Endothelial cell of umbilical vein (primary cell): ENCODE results near the gene UBXN1. TPM values are rescaled to one million over a fixed set of nuclear protein-coding genes. Genes with fewer than 3 reads are reported as not detected.
"Not testable (repeated sequence)": the region's sequence is repeated elsewhere in the genome, so short reads cannot be mapped to it uniquely, and the experiment has no call there.

ENCODE experiments used
- BruUV-seq: library from RNA; stranded (reverse); fragments of 400-500 nt; replicated peaks from 2 replicates; lab custom pipeline; 2021; lab: Mats Ljungman, UMichigan
- CTCF ChIA-PET: fragments of 300-600, 350-600 bp; sonication (Branson Sonifier 250); formaldehyde crosslinking; loops from one replicate; lab custom pipeline; 2021; ENCODE audit warnings: antibody characterized with exemption, inconsistent platforms; lab: Charles Lee
- POLR2A ChIA-PET: fragments of 300-600, 350-600 bp; sonication (Branson Sonifier 250); formaldehyde crosslinking; loops from one replicate; lab custom pipeline; 2021; ENCODE audit warnings: antibody characterized with exemption, inconsistent platforms; lab: Charles Lee
- DNase-seq: peaks from one replicate; pipeline ENCODE4 v3.0.0-alpha.2; 2011; ENCODE audit warnings: low read depth, low spot score
- FAIRE-seq: peaks from 2 replicates; lab custom pipeline; 2011; peaks lifted over from hg19 to GRCh38; lab: Jason Lieb, UNC
- H2AFZ ChIP-seq: 2 replicates; pipeline ENCODE4 v1.6.0; 2012; ENCODE audit warnings: low read depth, low read length, control low read depth, inconsistent platforms
- H3K27ac ChIP-seq: 2 replicates; pipeline ENCODE4 v1.5.1; 2011; ENCODE audit warnings: low read depth, mild to moderate bottlenecking, control low read depth, low read length, moderate library complexity; ENCODE audit not compliant: insufficient read depth
- H3K27me3 ChIP-seq, 2 experiments: 2 replicates each; pipeline versions ENCODE4 v1.6.0 to v1.6.1; 2011; ENCODE audit warnings: low read length in 2 of 2, mixed read lengths in 1 of 2; ENCODE audit not compliant: control insufficient read depth in 2 of 2, insufficient read depth in 2 of 2
- H3K36me3 ChIP-seq, 2 experiments: 2 replicates in 1 of 2; 3 replicates in 1 of 2; pipeline ENCODE4 v1.5.1; 2011; ENCODE audit warnings: low read length in 2 of 2, mild to moderate bottlenecking in 1 of 2, moderate library complexity in 1 of 2; ENCODE audit not compliant: control insufficient read depth in 2 of 2, insufficient read depth in 2 of 2; ENCODE audit errors: extremely low read depth in 1 of 2
- H3K4me1 ChIP-seq: 3 replicates; pipeline ENCODE4 v1.5.1; 2011; ENCODE audit warnings: mild to moderate bottlenecking, low read length; ENCODE audit not compliant: control insufficient read depth, insufficient read depth; ENCODE audit errors: extremely low read depth
- H3K4me2 ChIP-seq: 2 replicates; pipeline ENCODE4 v1.6.1; 2011; ENCODE audit warnings: low read length, control low read depth, mixed read lengths; ENCODE audit not compliant: insufficient read depth
- H3K4me3 ChIP-seq, 3 experiments: fragments of 200-600 bp in 1 of 3; sonication (generic), shearing (Covaris generic) in 1 of 3; replicated peaks in 1 of 3; 2 replicates each; pipeline ENCODE4 v1.5.1; 2011 to 2016; ENCODE audit warnings: control low read depth in 3 of 3, low read length in 3 of 3, mild to moderate bottlenecking in 2 of 3, inconsistent platforms in 1 of 3, low read depth in 1 of 3, moderate library complexity in 1 of 3; ENCODE audit not compliant: insufficient read depth in 1 of 3
- H3K79me2 ChIP-seq: 2 replicates; pipeline ENCODE4 v1.6.0; 2012; ENCODE audit warnings: low read length, inconsistent platforms; ENCODE audit not compliant: control insufficient read depth, insufficient read depth
- H3K9ac ChIP-seq: replicated peaks from 2 replicates; pipeline ENCODE3; 2011; ENCODE audit warnings: low read length, control low read depth; ENCODE audit not compliant: insufficient read depth; ENCODE audit errors: extremely low read depth
- H3K9me1 ChIP-seq: replicated peaks from 3 replicates; pipeline ENCODE4 v1.6.0; 2011; ENCODE audit warnings: mild to moderate bottlenecking, low read length; ENCODE audit not compliant: control insufficient read depth, insufficient read depth; ENCODE audit errors: extremely low read depth
- H3K9me3 ChIP-seq: replicated peaks from 2 replicates; pipeline ENCODE4 v1.5.1; 2012; ENCODE audit warnings: low read length, inconsistent platforms; ENCODE audit not compliant: control insufficient read depth, insufficient read depth
- H4K20me1 ChIP-seq: replicated peaks from 2 replicates; pipeline ENCODE3; 2011; ENCODE audit warnings: mild to moderate bottlenecking, low read length; ENCODE audit not compliant: control insufficient read depth, insufficient read depth; ENCODE audit errors: extremely low read depth
- CTCF ChIP-seq, 2 donors: IDR thresholded peaks; 1 replicate in 1 of 2; 2 replicates in 1 of 2; pipeline ENCODE4 v1.5.1; 2011; ENCODE audit warnings: low read length in 2 of 2, mild to moderate bottlenecking in 2 of 2, moderate library complexity in 2 of 2, control low read depth in 1 of 2, inconsistent platforms in 1 of 2, low read depth in 1 of 2; ENCODE audit not compliant: insufficient read depth in 1 of 2; ENCODE audit errors: extremely low read depth in 1 of 2
- EZH2 ChIP-seq: IDR thresholded peaks from 2 replicates; pipeline ENCODE4 v1.6.1; 2012; ENCODE audit warnings: borderline replicate concordance, low read depth, mild to moderate bottlenecking, moderate library complexity, low read length, inconsistent platforms; ENCODE audit not compliant: severe bottlenecking
- FOS ChIP-seq: IDR thresholded peaks from 2 replicates; pipeline ENCODE4 v1.6.1; 2011; ENCODE audit warnings: mild to moderate bottlenecking, low read length, moderate library complexity, borderline replicate concordance; ENCODE audit not compliant: insufficient read depth
- GATA2 ChIP-seq: IDR thresholded peaks from 2 replicates; pipeline ENCODE4 v1.7.0; 2011; ENCODE audit warnings: low read depth, mild to moderate bottlenecking, moderate library complexity, mixed read lengths, low read length; ENCODE audit not compliant: insufficient read length, insufficient read depth
- JUN ChIP-seq: IDR thresholded peaks from 2 replicates; pipeline ENCODE4 v1.6.1; 2011; ENCODE audit warnings: borderline replicate concordance, low read depth; ENCODE audit not compliant: insufficient read length, insufficient read depth
- MAX ChIP-seq: IDR thresholded peaks from 2 replicates; pipeline ENCODE4 v1.6.1; 2011; ENCODE audit not compliant: insufficient read depth, insufficient read length
- MYC ChIP-seq: IDR thresholded peaks from one replicate; pipeline ENCODE4 v1.6.1; 2011; ENCODE audit warnings: mild to moderate bottlenecking, low read depth, low read length
- POLR2A ChIP-seq: IDR thresholded peaks from 2 replicates; pipeline ENCODE4 v1.6.1; 2012; ENCODE audit warnings: low read depth, mild to moderate bottlenecking, control low read depth, low read length
- POLR2AphosphoS5 ChIP-seq: IDR thresholded peaks from 2 replicates; pipeline ENCODE4 v1.6.1; 2012; ENCODE audit warnings: low read depth, mild to moderate bottlenecking, control low read depth, low read length, moderate library complexity; ENCODE audit not compliant: insufficient read depth
- dilution Hi-C: fragments of 300-500 bp; cut with MboI; formaldehyde crosslinking; loops from one replicate; pipeline ENCODE4 v1.15.0; 2019; ENCODE audit warnings: low sequenced_read_pairs; ENCODE audit not compliant: extremely low pct_ligation_motif_present
- intact Hi-C: fragments of 100-400 bp; cut with micrococcal nuclease; formaldehyde crosslinking; loops from one replicate; pipeline ENCODE4 v1.10.0; 2022
- polyA plus RNA-seq, 4 experiments: library from polyadenylated mRNA; depleted of rRNA in 3 of 4; stranded (reverse) in 3 of 4; unstranded in 1 of 4; fragments of >200 nt; gene quantifications; 2 replicates each; pipeline versions ENCODE4 v1.2.1 to v1.2.3, GENCODE V29; 2011 to 2012; ENCODE audit warnings: missing spikeins in 1 of 4
- total RNA-seq: library from RNA; stranded (reverse); gene quantifications from 2 replicates; pipeline ENCODE4 v1.2.3, GENCODE V29; 2021

UBXN1 gene
- total and polyA plus RNA-seq, 2 donors (not counting 3 experiments of a cell fraction or from before 2014, with no cell fraction given), result 113 to 114 TPM

- dilution Hi-C loops, result no loop called here
- H3K79me2 ChIP-seq, result peaks cover 21% of the 10 kb centered on the region
- ChIA-PET POLR2A (interaction anchor here (0.6 to 5.3 kb wide), 5 partner anchors 13 to 79 kb away, joined by 3 to 71 read pairs (median 6); partner anchors contain the start of genes C11orf98, CSKMT, EEF1G and TUT1), CTCF (interaction anchor here (0.7 to 1.4 kb wide), 7 partner anchors 11 to 257 kb away, joined by 3 to 15 read pairs (median 4); partner anchors contain the start of genes C11orf98, CSKMT, EML3 and ZBTB3)
- peak overlapping the region; percentile 70 for H2AFZ ChIP-seq
- FAIRE-seq (peak; percentile 49), DNase-seq (no peak)
- TF ChIP-seq GATA2 (no peak), POLR2A (no peak), MYC (no peak), FOS (no peak), EZH2 (no peak), CTCF (IDR thresholded peaks at IDR 0.05; ENCODE audit: extremely low read depth in 1 of 2, insufficient read depth in 1 of 2, low read depth in 1 of 2, low read length in 2 of 2) (no peak), JUN (no peak), POLR2AphosphoS5 (no peak), MAX (no peak)
- H3K4me3 ChIP-seq, result peak overlapping the region; percentile 61 to 76 (median 74)
- intact Hi-C loops, result loop anchor here (1.0 to 5.0 kb wide), 2 partner anchors 13 to 55 kb away; partner anchors contain the start of genes BSCL2, C11orf98, CSKMT and GNG3
- H3K9me3 ChIP-seq, result no peaks in the 10 kb centered on the region
- peaks cover 2% of the 10 kb centered on the region for H3K4me1 ChIP-seq
- peak overlapping the region; percentile 95 for H3K9ac ChIP-seq
- peak overlapping the region; percentile 73 for H3K27ac ChIP-seq
- H4K20me1 ChIP-seq, result no peaks in the 10 kb centered on the region
- H3K4me2 ChIP-seq, result peak overlapping the region; percentile 78
- H3K36me3 ChIP-seq, result peaks cover 7 to 19% of the 10 kb centered on the region in 2 experiments
- H3K27me3 ChIP-seq, result no peaks in the 10 kb centered on the region
- TSS peak; percentile 77 for BruUV-seq
- no peaks in the 10 kb centered on the region for H3K9me1 ChIP-seq
These were observed 26.5 kb downstream of the UBXN1 start for GRCh38 chr11:62652161-62653006.

- H3K79me2 ChIP-seq, result peaks cover 31% of the 10 kb centered on the region
- H3K27me3 ChIP-seq, H2AFZ ChIP-seq, dilution Hi-C loops, H3K9me3 ChIP-seq, FAIRE-seq, H3K4me1 ChIP-seq, H3K4me2 ChIP-seq, DNase-seq, H3K27ac ChIP-seq, H3K9ac ChIP-seq, BruUV-seq, H3K4me3 ChIP-seq, H3K9me1 ChIP-seq, H4K20me1 ChIP-seq: not testable (repeated sequence)
- CTCF ChIA-PET, result interaction anchor here (0.6 to 1.9 kb wide), 2 partner anchors 10 to 44 kb away, joined by 3 to 4 read pairs; no protein-coding TSS in a partner anchor
- POLR2A ChIA-PET, result interaction anchor here (1.4 kb wide), 1 partner anchor 15 kb away, joined by 4 read pairs; the partner anchor contains the start of genes C11orf98 and CSKMT
- intact Hi-C loops, result loop anchor here (5.0 kb wide), 1 partner anchor 57 kb away; the partner anchor contains the start of genes BSCL2 and GNG3
- peaks cover 7 to 21% of the 10 kb centered on the region in 2 experiments for H3K36me3 ChIP-seq
These were observed 28.6 kb downstream of the UBXN1 start for GRCh38 chr11:62650283-62650682.
